Neural cell (in vitro differentiated cells): Measurements from ENCODE around the gene TMEM131L. TPM values are rescaled to one million over a fixed set of nuclear protein-coding genes. Genes with fewer than 3 reads are reported as not detected.

Source experiments
- H2AFZ ChIP-seq: fragments of 200-600, 300-800 bp; sonication (generic), shearing (Covaris generic); 2 replicates; pipeline ENCODE4 v1.6.0; 2014; ENCODE audit warnings: low read depth, mild to moderate bottlenecking, antibody characterized with exemption, low read length, moderate library complexity
- H3F3A ChIP-seq: fragments of 200-600 bp; shearing (Covaris generic); 2 replicates; pipeline ENCODE4 v1.6.1; 2016; ENCODE audit warnings: mild to moderate bottlenecking, moderate library complexity, mixed read lengths, antibody characterized with exemption, low read length; ENCODE audit not compliant: insufficient read depth, poor library complexity, severe bottlenecking
- H3K27ac ChIP-seq: fragments of 200-600, 300-800 bp; sonication (generic), shearing (Covaris generic); 2 replicates; pipeline ENCODE4 v1.5.1; 2014; ENCODE audit warnings: mild to moderate bottlenecking, low read length, moderate library complexity
- H3K27me3 ChIP-seq: fragments of 300-800, 200-600 bp; sonication (generic), shearing (Covaris generic); 2 replicates; pipeline ENCODE4 v1.6.0; 2014; ENCODE audit warnings: mild to moderate bottlenecking, low read depth, low read length, moderate library complexity; ENCODE audit not compliant: insufficient read depth
- H3K36me3 ChIP-seq: fragments of 300-800, 200-600 bp; sonication (generic), shearing (Covaris generic); 2 replicates; pipeline ENCODE4 v1.5.1; 2014; ENCODE audit warnings: mild to moderate bottlenecking, antibody characterized with exemption, low read length, moderate library complexity; ENCODE audit not compliant: insufficient read depth
- H3K4me2 ChIP-seq: fragments of 300-800, 200-600 bp; sonication (generic), shearing (Covaris generic); 2 replicates; pipeline ENCODE4 v1.6.0; 2014; ENCODE audit warnings: mild to moderate bottlenecking, low read length
- H3K4me3 ChIP-seq: fragments of 300-800, 200-600 bp; sonication (generic), shearing (Covaris generic); 2 replicates; pipeline ENCODE4 v1.5.1; 2014; ENCODE audit warnings: mild to moderate bottlenecking, low read length, moderate library complexity
- H3K79me2 ChIP-seq: fragments of 200-600 bp; shearing (Covaris generic); replicated peaks from 2 replicates; pipeline ENCODE4 v1.6.0; 2014; ENCODE audit warnings: mild to moderate bottlenecking, low read length, moderate library complexity; ENCODE audit not compliant: insufficient read depth
- H3K9ac ChIP-seq: fragments of 300-800, 200-600 bp; sonication (generic), shearing (Covaris generic); 2 replicates; pipeline ENCODE4 v1.6.1; 2016; ENCODE audit warnings: mild to moderate bottlenecking, low read length, mixed read lengths
- H3K9me2 ChIP-seq: fragments of 200-600 bp; shearing (Covaris generic); 2 replicates; pipeline ENCODE4 v1.6.1; 2016; ENCODE audit warnings: mild to moderate bottlenecking, low read length, mixed read lengths; ENCODE audit not compliant: insufficient read depth
- H3K9me3 ChIP-seq: fragments of 200-600, 300-800 bp; sonication (generic), shearing (Covaris generic); 2 replicates; pipeline ENCODE4 v1.6.1; 2016; ENCODE audit warnings: mild to moderate bottlenecking, mixed run types, low read length, moderate library complexity, mixed read lengths
- H4K20me1 ChIP-seq: fragments of 200-600 bp; shearing (Covaris generic); 2 replicates; pipeline ENCODE4 v1.6.1; 2016; ENCODE audit warnings: mild to moderate bottlenecking, mixed run types; ENCODE audit not compliant: insufficient read depth
- CTCF ChIP-seq: fragments of 450-650 bp; IDR thresholded peaks from 2 replicates; pipeline ENCODE4 v1.5.1; 2014; ENCODE audit warnings: antibody characterized with exemption, mild to moderate bottlenecking, moderate library complexity; ENCODE audit not compliant: poor library complexity, severe bottlenecking
- EP300 ChIP-seq: fragments of 450-650 bp; conservative IDR thresholded peaks from 2 replicates; pipeline ENCODE4 v1.6.1; 2014; ENCODE audit warnings: antibody characterized with exemption, mild to moderate bottlenecking, moderate library complexity; ENCODE audit not compliant: poor library complexity, severe bottlenecking
- EZH2 ChIP-seq: fragments of 200-600, 300-800 bp; shearing (Covaris generic), sonication (generic); IDR thresholded peaks from 2 replicates; pipeline ENCODE4 v1.6.1; 2014; ENCODE audit warnings: antibody characterized with exemption, low read length, borderline replicate concordance, mild to moderate bottlenecking; ENCODE audit not compliant: insufficient read depth, poor library complexity, severe bottlenecking
- MXI1 ChIP-seq: fragments of 450-650 bp; conservative IDR thresholded peaks from 2 replicates; pipeline ENCODE4 v1.6.1; 2014; ENCODE audit warnings: antibody characterized with exemption, mild to moderate bottlenecking; ENCODE audit not compliant: poor library complexity, severe bottlenecking
- POLR2AphosphoS5 ChIP-seq: IDR thresholded peaks from 2 replicates; pipeline ENCODE4 v1.6.1; 2012
- RAD21 ChIP-seq: fragments of 450-650 bp; conservative IDR thresholded peaks from 2 replicates; pipeline ENCODE4 v1.6.1; 2014; ENCODE audit warnings: antibody characterized with exemption, mild to moderate bottlenecking, moderate library complexity
- REST ChIP-seq: IDR thresholded peaks from 2 replicates; pipeline ENCODE4 v1.6.1; 2012; ENCODE audit warnings: borderline replicate concordance
- SMC3 ChIP-seq: fragments of 450-650 bp; conservative IDR thresholded peaks from 2 replicates; pipeline ENCODE4 v1.6.1; 2014; ENCODE audit warnings: antibody characterized with exemption, mild to moderate bottlenecking, moderate library complexity; ENCODE audit not compliant: poor library complexity
- TAF1 ChIP-seq: IDR thresholded peaks from 2 replicates; pipeline ENCODE4 v1.6.1; 2012; ENCODE audit warnings: low read depth
- polyA plus RNA-seq: library from polyadenylated mRNA; depleted of rRNA; stranded (reverse); fragments of >200 nt; gene quantifications from 2 replicates; pipeline ENCODE4 v1.2.3, GENCODE V29; 2014

TMEM131L gene
- polyA plus RNA-seq, 1 donor from 2014 or later = 11.1 TPM

GRCh38 chr4:153439831-153440230, 26.3 kb upstream of the TMEM131L start:
- no peak for TF ChIP-seq REST
- TF ChIP-seq POLR2AphosphoS5 = no peak
- no peak for TF ChIP-seq MXI1
- no peak for TF ChIP-seq CTCF
- TF ChIP-seq EZH2 = no peak
- TF ChIP-seq RAD21 = no peak
- TF ChIP-seq TAF1 = no peak
- TF ChIP-seq SMC3 = no peak
- TF ChIP-seq EP300 = no peak
- H3K27ac ChIP-seq = no peak overlapping the region
- no peaks in the 10 kb centered on the region for H3K36me3 ChIP-seq
- no peaks in the 10 kb centered on the region for H3K9me2 ChIP-seq
- H3K9me3 ChIP-seq = no peaks in the 10 kb centered on the region
- no peak overlapping the region for H3K9ac ChIP-seq
- H4K20me1 ChIP-seq = no peaks in the 10 kb centered on the region
- no peaks in the 10 kb centered on the region for H3K79me2 ChIP-seq
- no peak overlapping the region for H3K4me2 ChIP-seq
- H3F3A ChIP-seq = no peaks in the 10 kb centered on the region
- no peak overlapping the region for H2AFZ ChIP-seq
- H3K27me3 ChIP-seq = no peaks in the 10 kb centered on the region
- H3K4me3 ChIP-seq = no peak overlapping the region

GRCh38 chr4:153440475-153440874, 25.7 kb upstream of the TMEM131L start:
- Histone ChIP-seq H3K9me3 (no peaks in the 10 kb centered on the region), H3K4me2 (no peak overlapping the region), H3K79me2 (no peaks in the 10 kb centered on the region), H3K27me3 (no peaks in the 10 kb centered on the region), H3K9ac (no peak overlapping the region), H4K20me1 (no peaks in the 10 kb centered on the region), H3K4me3 (no peak overlapping the region), H3F3A (no peaks in the 10 kb centered on the region), H3K36me3 (no peaks in the 10 kb centered on the region), H3K9me2 (no peaks in the 10 kb centered on the region), H3K27ac (no peak overlapping the region), H2AFZ (no peak overlapping the region)
- TF ChIP-seq TAF1 (no peak), RAD21 (no peak), POLR2AphosphoS5 (no peak), CTCF (no peak), EZH2 (no peak), EP300 (no peak), SMC3 (no peak), REST (no peak), MXI1 (no peak)
